ENCODE data around the gene PNPT1. TPM values are rescaled to one million over a fixed set of nuclear protein-coding genes. Genes with fewer than 3 reads are reported as not detected.

PNPT1 gene
- total and polyA plus RNA-seq, 9 of the 15 experiments (the other 6 are each of a cell fraction or from before 2014, with no cell fraction given): 46.5 to 104 (median 62.7) TPM

DNA sequence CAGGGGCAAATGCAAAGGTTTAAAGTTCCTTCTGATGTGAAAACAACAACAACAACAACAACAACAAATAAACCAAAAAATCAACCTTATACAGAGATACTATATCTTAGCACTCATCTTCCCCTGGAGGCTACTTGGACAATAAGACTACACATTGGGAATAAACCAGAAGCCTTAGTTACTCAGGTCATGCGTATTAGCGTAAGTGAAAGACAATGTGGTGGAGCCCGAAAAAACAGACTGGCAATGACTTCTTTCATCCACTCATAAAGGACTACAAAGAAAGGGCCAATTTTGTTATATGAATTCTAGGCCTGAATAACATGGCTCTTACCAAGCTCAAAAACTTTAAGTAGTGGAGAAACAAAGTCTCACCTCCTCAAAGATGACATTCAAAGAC is 56.8 kb downstream of the PNPT1 start:
- DNase-seq (ENCODE audit: extremely low read depth in 1 of 4, low spot score in 3 of 4) (no peak), FAIRE-seq (peak; percentile 44), ATAC-seq (no peak)
- ChIA-PET POLR2A (no interaction called here), CTCF (ENCODE audit: low intra/inter-chr PET ratio) (no interaction called here)
- BruUV-seq (replicated peaks): no TSS peak
- no peaks in the 10 kb centered on the region for H3K27me3 ChIP-seq (ENCODE audit: control insufficient read depth in 2 of 2, insufficient read depth in 2 of 2, low read length in 2 of 2)
- H3K9me3 ChIP-seq (replicated peaks; ENCODE audit: control insufficient read depth, insufficient read depth, low read depth, low read length): no peaks in the 10 kb centered on the region
- WGBS (ENCODE audit: insufficient coverage, low coverage, missing lambda C conversion rate): 100% methylated on average over 3 of the region's 3 CpGs
- no peak overlapping the region for H3K9ac ChIP-seq (ENCODE audit: insufficient read depth in 1 of 2, low read depth in 2 of 2, low read length in 2 of 2)
- H3K36me3 ChIP-seq (ENCODE audit: control insufficient read depth, insufficient read depth, low read length): peaks cover 79% of the 10 kb centered on the region
- H2AFZ ChIP-seq (ENCODE audit: low read depth, low read length): no peak overlapping the region
- TF ChIP-seq MTF1 (CRISPR knock-in tag; IDR thresholded peaks at IDR 0.05; ENCODE audit: borderline replicate concordance) (no peak), CHD4 (IDR thresholded peaks at IDR 0.05; ENCODE audit: insufficient read depth, insufficient replicate concordance, low read depth, low read length, poor library complexity, severe bottlenecking) (no peak)
- TF ChIP-seq, protein P1, sequence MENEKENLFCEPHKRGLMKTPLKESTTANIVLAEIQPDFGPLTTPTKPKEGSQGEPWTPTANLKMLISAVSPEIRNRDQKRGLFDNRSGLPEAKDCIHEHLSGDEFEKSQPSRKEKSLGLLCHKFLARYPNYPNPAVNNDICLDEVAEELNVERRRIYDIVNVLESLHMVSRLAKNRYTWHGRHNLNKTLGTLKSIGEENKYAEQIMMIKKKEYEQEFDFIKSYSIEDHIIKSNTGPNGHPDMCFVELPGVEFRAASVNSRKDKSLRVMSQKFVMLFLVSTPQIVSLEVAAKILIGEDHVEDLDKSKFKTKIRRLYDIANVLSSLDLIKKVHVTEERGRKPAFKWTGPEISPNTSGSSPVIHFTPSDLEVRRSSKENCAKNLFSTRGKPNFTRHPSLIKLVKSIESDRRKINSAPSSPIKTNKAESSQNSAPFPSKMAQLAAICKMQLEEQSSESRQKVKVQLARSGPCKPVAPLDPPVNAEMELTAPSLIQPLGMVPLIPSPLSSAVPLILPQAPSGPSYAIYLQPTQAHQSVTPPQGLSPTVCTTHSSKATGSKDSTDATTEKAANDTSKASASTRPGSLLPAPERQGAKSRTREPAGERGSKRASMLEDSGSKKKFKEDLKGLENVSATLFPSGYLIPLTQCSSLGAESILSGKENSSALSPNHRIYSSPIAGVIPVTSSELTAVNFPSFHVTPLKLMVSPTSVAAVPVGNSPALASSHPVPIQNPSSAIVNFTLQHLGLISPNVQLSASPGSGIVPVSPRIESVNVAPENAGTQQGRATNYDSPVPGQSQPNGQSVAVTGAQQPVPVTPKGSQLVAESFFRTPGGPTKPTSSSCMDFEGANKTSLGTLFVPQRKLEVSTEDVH (IDR thresholded peaks at IDR 0.05; ENCODE audit: low read depth, partially characterized antibody): no peak
- no peaks in the 10 kb centered on the region for H4K20me1 ChIP-seq (replicated peaks; ENCODE audit: control insufficient read depth, insufficient read depth, low read length)
- no peaks in the 10 kb centered on the region for H3K79me2 ChIP-seq (ENCODE audit: control insufficient read depth, insufficient read depth, low read length)
- no peak overlapping the region for H3K4me3 ChIP-seq
- H3K9me1 ChIP-seq (ENCODE audit: control insufficient read depth, insufficient read depth, low read length): no peaks in the 10 kb centered on the region
- in situ Hi-C loops (cut with MboI): no loop called here
- no peaks in the 10 kb centered on the region; a peak in 1 of 5 replicates for H3K4me1 ChIP-seq (replicated peaks in 1 of 2; ENCODE audit: control insufficient read depth in 2 of 2, insufficient read depth in 2 of 2, low read length in 2 of 2)
- intact Hi-C loops (cut with micrococcal nuclease): no loop called here
- no peak overlapping the region for H3K4me2 ChIP-seq (ENCODE audit: insufficient read depth, low read length)
- H3K27ac ChIP-seq (ENCODE audit: extremely low read depth, low read depth, low read length): no peak overlapping the region

All from K562 (cell line).